NCI-H774 (cell line): ENCODE measurements around the gene GABRA5.
"Not testable (repeated sequence)": the region's sequence is repeated elsewhere in the genome, so short reads cannot be mapped to it uniquely, and the experiment has no call there.

Source experiments
- DNase-seq: peaks from one replicate; lab custom pipeline; 2025; lab: John Stamatoyannopoulos, UW

Gene GABRA5

DNA sequence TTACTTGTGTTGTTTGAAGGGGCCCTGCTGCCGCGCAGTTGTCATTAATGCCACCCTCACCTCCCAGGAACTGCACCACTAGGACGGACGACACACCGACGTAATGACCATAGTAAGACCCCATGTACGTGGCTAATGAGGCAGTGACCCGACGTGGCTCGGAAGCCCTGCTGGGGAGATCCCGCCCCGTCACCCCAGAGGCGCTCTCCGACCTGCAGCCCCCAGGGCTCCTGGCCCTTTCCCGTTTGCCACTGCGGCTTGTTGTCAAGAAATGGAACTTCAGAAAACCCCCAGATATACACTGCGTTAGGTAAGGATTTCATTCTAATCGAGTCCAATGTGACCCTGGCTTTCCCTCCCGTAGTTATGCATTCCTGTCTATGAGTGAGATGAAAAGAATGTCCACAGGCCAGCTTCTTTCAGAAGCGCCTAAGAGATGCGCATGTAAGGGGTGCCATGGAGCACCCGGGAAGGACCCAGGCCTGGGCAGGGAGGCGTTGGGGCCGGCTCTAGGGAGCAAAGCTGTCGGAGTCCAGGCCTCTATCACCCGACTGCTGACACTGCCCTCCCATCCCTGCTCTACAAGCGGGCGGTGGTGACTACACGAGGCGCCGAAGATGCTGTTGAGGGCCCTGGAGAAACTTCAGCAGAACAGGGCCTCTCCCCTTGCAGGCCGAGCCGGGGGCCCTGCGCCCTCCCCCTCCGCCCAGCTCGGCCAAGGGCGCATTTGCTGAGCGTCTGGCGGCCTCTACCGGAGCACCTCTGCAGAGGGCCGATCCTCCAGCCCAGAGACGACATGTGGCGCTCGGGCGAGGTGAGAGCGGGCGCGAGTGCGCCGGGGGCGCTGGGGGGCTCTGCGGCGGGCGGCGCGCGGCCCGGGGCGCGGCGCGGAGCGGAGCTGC is at the start of gene GABRA5:
GABRA5 (plus strand) TSS at position 765 of the 902 bp plus-strand sequence. CDS start 2,187 bp downstream, outside the sequence.
- no peak for DNase-seq

- DNase-seq: not testable (repeated sequence)
Observed at GRCh38 chr15:26831191-26831590, 35.7 kb upstream of the GABRA5 start.

- DNase-seq: no peak
Observed at GRCh38 chr15:26831951-26832350, 34.9 kb upstream of the GABRA5 start.

DNA sequence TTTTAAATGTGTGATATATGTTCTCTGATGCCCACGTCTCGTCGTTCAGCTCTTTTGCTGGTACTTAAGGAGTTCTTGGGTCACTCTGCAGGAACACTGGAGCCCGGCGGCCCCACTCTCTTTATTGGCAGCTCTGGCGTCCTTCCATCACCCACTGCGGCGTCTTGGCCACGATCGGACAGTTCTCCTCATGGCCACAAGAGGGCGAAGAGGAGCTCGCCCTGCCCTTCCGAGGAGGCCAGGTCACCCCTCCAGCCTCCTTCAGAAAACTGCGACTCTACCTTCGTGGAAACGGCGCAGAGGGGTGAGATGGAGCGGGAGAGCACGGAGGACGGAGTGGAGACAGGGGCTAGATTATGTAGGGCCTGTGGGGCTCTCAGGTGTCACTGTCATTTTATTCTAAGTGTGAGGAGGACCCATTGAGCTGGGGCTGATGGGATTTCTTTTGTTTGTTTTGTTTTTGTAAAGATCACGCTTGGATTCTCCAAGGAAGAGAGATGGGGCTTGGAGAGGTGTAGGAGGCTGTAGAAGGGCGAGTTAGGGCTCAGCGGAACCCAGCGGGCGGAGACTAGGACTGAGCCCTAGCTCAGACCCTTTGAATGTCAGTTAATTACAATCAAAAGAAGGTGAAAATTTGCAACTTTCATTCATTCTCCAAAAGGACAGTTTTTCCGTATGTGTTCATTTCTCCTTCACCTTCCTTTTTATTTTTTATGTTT is 28.0 kb upstream of the GABRA5 start:
- no peak for DNase-seq

DNA sequence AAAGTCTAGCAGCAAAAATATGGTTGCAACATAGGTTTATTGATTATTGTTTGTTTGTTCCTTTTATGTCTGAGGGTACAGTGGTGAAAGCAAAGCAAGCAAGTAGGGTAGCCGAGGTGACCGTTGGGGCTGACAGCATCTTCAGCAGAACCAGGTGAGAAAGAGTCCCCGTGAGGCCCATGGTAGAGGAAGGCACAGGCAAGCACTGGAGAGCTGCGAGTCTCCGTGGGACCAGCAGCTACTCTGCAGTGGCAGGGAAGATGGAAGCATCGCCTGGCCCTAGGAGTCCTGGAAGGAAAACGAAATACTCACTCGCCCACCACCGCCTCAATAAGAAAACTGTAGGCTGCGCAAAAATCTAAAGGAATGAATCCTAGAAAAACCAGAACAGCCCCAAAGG is 25.3 kb upstream of the GABRA5 start:
- DNase-seq: no peak

- DNase-seq: no peak
Observed at GRCh38 chr15:26841941-26842340, 24.9 kb upstream of the GABRA5 start.

DNA sequence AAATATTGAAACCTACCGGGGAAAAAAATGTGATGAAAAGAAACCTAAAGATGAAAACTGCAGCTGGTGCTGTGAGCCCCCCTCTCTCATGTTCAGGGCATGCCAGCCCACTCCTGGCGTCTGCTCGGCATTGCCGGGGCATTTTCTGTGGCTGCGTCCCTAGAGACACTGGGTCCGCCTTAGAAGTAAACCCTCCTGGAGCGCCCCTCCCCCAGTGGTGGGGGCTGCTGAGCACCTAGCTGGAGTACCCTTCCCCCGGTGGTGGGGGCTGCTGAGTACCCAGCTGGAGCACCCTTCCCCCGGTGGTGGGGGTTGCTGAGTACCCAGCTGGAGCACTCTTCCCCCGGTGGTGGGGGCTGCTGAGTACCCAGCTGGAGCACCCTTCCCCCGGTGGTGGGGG is 24.5 kb upstream of the GABRA5 start:
- no peak for DNase-seq

DNA sequence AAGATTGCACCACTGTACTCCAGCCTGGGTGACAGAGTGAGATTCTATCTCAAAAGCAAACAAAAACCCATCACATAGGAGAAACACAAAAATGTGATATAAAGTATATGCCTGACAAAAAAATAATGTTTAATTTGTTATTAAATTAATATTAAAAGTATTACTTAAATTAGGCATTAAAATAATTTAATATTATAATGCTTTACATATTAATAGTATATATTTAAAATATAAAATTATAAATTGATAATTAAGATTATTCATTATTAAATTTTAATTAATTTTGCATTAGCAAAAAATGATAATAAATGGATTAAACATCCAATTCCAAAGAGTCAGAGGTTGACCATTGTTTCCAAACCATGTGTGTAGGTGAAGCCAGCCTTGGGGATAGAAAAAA is 22.0 kb upstream of the GABRA5 start:
- no peak for DNase-seq

DNA sequence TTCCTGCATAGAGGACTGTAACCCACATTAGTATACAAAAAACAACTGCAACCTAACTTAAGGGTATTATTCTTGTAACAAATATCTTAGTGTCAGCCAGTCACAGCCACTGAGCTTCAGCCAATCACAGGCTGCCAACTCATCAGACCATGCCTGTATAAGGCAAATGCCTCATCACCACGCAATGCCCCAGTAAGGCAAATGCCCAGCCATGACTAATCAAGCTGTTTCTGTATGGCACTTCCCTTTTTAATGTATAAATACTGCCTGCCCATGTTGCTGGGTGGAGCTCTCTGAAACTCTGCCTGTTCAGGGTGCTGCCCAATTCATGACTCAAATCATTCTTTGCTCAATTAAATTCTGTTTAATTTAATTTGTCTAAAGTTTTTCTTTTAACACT is 18.4 kb upstream of the GABRA5 start:
- DNase-seq: no peak

- DNase-seq: no peak
Observed at GRCh38 chr15:26850161-26850560, 16.7 kb upstream of the GABRA5 start.

DNA sequence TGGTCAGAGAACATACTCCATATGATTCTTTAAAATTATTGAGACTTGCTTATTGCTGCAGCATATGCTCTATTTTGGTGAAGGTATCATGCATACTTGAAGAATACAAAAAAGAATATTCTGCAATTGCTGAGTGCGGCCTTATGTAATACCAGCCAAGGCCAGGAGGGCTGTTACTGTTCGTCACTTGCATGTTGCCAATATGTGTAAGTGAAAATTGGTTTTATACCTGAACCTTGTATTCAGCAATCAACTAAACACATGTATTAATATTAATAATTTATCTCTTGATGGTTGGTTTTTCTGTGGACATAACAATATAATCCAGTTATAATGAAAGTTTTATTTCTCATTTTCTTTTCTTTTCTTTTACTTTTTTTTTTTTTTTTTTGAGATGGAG is 13.9 kb upstream of the GABRA5 start:
- no peak for DNase-seq

- no peak for DNase-seq
Observed at GRCh38 chr15:26854435-26854834, 12.4 kb upstream of the GABRA5 start.

- DNase-seq: peak; percentile 2
Observed at GRCh38 chr15:26864664-26865191, 2.1 kb upstream of the GABRA5 start.

DNA sequence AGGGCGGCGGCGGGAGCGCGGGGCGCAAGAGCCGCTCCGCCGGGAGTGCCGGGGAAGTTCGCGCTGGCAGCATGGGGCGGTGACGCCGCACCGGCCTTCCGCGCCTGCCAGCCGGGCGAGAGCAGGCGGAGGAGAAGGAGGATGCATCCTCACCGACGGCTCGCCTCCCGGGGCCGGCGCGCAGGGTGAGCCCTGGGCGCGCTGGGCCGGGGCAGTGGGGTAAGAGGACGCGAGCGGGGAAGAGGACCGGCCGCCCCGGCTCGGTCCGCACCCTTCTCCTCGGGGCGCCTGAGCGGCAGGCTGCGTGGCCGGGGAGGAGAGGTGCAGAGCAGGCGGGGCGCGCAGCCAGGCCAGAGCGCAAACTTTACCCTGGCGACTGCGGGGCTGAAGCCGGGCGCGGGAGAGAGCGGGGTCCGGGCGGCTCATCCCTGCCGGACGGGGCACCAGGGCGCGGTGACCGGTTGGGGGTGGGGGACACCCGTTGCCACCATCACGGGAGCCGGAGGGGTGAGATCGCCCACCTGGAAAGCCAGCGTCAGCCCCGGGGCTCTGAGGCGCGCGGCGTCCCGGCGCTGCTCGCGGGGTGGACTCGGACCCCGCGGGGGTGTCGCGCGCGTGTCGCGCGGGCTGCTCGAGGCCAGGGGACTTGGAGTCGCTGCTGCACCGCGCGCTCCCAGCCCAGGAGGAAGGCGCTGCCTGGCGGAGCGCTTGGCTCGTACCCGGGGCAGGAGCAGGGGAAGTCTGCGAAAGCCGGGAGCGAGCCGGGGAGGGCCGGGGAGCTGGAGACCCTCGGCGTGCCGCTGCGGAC is 542 bp downstream of the GABRA5 start:
- no peak for DNase-seq

DNA sequence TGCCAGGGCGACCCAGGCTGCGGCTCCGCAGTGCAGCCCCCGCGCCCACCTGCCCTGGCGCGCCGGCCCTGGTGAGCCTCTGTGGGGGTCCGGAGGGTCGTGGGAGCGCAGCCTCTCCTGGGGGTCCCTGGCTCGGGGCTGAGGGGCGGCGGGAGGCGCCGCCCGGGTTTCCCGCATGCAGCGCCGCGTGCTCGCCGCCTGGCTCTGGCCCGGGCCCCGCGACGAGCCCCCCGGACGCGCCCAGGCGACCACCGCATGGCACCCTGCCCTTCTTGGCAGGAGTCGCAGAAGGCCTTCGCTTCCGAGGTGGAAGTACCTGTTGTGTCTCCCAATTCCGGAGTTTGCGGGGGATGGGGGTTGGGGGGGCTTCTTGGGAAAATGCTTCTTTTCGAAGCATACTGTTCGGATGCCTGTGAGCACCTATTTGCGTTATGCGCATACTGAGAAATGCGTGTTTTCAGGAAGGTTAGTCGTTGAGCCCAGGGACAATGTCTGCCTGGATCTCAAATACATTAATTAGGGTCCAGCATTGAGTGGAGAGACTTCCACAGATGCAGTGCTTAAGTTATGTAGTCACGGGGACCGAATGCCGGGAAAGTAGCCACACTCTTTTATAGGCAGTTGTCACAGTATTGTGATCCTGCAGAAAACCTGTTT is 1.3 kb downstream of the GABRA5 start:
- no peak for DNase-seq

DNA sequence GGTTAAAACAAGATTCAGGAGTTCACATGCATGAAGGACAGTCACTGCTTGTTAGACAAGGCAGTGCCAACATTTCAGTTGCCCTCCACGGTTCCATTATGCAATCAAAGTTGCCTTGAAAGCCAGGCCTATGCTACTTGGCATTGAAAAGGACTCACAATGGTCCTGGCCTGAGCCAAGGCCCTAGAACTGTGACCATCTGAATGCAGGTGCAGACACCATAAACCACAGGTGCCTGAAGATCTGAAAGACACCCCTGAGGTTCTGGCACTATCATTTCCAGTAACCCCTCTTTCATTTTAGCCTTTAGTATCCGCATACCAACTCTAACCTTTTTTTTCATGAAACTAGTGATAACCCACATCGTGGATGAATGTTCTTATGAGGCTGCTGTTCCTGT is 2.8 kb downstream of the GABRA5 start:
- no peak for DNase-seq

GRCh38 chr15:26870346-26870745 is 3.5 kb downstream of the GABRA5 start:
- DNase-seq: no peak

- DNase-seq: no peak
Observed at GRCh38 chr15:26872206-26872605, 5.3 kb downstream of the GABRA5 start.

- no peak for DNase-seq
Observed at GRCh38 chr15:26873846-26874245, 7.0 kb downstream of the GABRA5 start.

DNA sequence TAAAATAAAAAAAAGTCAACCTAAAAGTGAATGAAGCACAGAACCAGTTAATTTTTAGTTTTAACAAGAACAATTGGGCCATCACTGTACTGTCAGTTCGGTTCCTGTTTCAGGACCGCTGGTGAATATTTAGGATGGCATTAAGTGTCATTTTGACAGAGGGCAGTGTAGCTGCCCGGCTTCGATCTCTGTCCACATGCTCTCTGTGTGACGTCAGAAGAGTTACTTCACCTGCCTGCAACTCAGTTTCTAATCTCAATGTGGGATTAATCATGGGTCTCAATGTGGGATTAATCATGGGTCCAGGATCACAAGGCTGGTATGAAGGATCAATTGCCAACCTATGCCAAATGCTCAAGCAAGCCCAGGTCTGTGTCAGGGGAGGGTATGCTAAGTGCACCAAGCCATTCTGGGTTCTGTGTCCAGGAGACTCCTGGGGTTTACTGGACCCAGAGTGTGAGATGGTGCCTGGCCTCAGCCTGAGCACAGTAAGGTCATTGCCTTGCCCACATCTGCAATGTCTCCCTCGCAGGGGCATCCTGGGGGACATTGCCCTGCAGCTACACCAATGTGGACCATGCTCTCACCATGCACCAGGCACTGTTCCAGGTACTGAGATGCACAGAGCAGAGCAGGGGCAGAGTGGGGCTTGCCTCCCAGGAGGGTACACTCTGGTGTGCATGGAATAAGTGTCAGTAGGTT is 8.1 kb downstream of the GABRA5 start:
- DNase-seq: no peak

DNA sequence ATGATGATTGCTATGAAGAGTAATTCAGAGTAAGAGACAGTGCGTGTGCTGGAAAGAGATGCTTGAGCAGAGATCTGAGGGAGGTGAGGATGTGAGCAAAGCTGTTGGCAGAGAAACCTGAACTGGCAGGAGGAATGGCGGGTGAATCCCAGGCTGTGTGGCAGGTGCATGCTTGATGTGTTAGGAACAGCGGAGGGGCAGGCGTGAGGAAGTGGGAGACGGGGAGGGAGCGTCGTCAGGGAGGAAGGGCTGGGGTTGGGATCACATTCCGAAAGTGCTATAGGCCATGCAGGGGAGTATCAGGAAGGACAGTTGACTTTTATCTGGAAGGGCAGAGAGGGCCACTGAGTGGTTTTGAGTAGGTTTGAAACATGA is 8.6 kb downstream of the GABRA5 start:
- no peak for DNase-seq
